ENCODE data around the gene SCAMP3.
"Not testable (repeated sequence)": the region's sequence is repeated elsewhere in the genome, so short reads cannot be mapped to it uniquely, and the experiment has no call there.

SCAMP3 gene
- total RNA-seq = 48.8 to 87.8 (median 71.9) reads per million in 4 experiments

DNA sequence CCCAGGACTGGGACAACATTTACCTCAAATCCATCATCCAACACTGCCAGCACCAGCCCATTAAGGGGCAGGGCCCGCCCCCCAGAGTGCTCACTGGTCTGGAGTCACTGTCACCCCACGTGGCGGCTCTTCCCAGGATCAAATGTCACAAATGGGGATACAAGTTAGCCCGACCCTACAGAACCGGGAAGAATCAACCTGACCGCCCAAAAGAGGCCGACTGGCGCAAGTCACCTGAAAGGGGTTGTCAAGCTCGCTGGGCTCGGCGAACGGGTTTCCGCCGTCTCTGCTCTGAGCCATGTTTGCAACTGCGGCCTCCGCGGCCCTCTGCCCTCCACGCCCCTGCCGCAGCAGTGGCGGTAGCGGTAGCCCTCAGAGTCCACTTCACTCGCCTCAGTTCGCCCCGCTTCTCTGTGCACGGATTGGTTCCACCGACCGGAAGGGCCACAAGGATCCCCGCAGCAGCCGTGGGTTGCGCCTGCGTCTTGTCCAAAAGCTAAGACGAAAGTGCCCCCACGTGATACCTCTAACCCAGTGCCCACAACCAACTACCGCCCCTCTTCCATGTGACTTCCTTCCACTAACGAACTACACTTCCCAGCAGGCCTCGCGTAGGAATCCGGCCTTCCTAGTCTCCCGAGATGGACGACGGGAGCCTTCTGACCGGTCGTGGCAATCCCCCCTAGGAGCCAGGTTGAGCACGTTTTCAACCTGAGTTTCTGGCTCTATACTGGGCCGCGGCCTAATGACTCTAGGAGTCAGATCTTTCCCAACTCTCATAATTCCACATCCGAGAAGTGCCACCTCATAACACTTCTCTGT, at the start of gene SCAMP3:
Gene SCAMP3, minus strand, starts transcription at position 509 of the 822 bp plus-strand sequence. Its CDS starts 209 bp downstream, at position 300.
- DNase-seq = peak; percentile 77

- peak; percentile 5 for DNase-seq
Measured at GRCh38 chr1:155309423-155310021, 47.4 kb upstream of the SCAMP3 start.

DNA sequence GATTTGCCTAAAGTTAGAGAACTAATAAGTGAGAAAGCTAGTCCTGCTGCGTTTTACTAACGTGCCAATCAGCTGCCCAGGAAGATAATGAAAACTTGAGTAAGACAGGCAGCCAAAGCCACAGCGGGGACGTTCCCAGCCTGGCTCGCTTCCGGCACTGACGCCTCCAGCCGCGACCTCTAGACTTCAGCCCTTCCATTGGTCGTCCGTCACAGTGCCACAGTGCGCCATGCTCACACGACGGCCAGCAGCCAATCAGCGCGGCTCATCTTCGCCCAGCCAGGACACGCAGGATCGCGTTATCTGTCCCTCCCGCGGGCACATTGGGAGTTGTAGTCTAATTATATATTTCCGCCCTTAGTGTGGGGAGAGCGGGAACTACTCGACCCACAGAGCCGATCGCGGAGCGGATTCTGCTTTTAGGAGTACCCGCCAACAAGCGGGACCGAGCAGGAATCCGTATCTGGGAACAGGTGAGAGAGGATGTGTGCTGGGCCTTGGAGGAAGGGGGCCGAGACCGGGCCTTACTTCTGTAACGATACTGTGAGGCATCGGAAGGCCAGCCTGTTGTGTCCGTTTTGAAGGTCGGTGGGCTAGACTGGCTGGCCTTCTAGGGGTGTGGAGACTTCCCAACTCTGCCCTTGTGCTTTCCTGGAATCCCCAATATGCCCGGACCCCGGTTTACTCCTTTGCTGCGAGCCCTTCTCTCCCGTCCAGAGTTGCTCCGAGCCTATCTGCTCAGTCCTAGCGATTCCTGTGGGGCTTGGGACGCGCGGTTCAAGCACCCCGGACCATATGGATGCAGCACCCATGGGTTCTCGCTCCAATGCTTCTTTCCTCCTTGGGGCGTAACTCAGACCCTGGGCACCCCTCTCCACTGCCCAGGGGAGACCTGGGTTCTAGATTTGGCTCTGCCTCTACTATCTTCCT, 46.6 kb upstream of the SCAMP3 start, which contains the start of gene FDPS:
Gene FDPS, plus strand, starts transcription at position 374 of the 930 bp plus-strand sequence. CDS start 924 bp downstream, outside the sequence.
- DNase-seq = peak; percentile 93

DNA sequence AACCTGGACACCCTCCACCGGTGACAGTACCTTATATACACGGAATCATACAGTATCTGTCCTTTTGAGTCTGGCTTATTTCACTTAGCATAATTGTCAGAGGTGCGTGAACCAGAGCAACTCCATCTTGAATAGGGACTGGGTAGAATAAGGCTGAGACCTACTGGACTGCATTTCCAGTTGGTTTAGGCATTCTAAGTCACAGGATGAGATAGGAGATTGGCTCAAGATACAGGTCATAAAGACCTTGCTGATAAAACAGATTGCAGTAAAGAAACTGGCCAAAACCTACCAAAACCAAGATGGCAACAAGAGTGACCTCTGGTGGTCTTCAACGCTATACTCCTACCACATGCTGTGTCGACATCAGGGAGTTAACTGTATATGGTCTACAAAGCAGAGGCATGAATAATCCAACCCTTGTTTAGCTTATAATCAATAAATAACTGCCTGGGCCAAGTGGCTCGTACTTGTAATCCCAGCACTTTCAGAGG, 45.1 kb upstream of the SCAMP3 start:
- no peak for DNase-seq

- DNase-seq = no peak
Measured at GRCh38 chr1:155305881-155306391, 43.8 kb upstream of the SCAMP3 start.

DNA sequence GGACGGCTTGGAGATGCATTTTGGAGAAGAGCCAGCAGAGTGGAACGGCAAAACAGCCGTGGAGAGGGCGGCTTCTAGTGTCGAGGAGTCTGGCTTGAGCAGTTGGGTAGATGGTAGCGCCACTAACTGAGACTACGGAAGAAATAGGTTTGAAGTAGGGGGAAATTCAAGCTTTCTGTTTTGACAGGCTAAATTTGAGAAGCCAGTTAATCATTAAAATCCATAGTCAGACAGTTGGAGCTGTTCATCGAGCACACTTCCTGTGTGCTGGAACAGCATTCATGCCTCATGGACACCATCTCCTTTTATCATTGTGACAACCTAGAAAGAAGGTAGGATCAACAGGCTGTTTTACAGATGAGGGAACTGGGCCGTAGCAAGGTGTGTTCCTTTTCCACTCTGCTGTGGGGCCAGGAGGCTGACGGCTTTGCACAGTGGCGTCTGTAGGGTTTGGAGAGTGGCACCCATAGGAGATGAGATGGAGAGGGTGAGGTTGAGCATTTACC, 42.5 kb upstream of the SCAMP3 start:
- DNase-seq = no peak

GRCh38 chr1:155301342-155301841, 39.2 kb upstream of the SCAMP3 start, which contains the start of gene PKLR:
PKLR (minus strand) TSS chr1:155301438; CDS start chr1:155301395, 43 bp downstream.
- no peak for DNase-seq

GRCh38 chr1:155300553-155301329, 38.6 kb upstream of the SCAMP3 start:
- DNase-seq = no peak

- DNase-seq = no peak
Measured at GRCh38 chr1:155300024-155300423, 37.9 kb upstream of the SCAMP3 start.

- no peak for DNase-seq
Measured at GRCh38 chr1:155297384-155297783, 35.2 kb upstream of the SCAMP3 start.

- DNase-seq = no peak
Measured at GRCh38 chr1:155296661-155297060, 34.5 kb upstream of the SCAMP3 start.

DNA sequence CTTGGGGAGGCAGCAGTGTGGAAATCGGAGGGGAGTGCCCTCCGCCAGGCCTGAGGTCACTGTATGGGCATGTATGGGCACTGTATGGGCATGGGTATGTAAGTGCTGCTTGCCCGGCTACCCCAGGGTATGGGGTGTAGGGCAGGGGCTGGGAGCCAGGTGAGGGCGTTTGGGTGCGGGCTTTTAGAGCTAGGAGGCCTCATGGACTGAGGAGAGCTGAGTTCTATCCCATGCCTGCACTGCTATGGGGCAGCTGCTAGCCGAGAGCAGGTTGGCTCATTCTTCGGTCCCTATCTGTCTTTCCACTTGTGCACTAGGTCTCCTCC, 33.7 kb upstream of the SCAMP3 start:
- no peak for DNase-seq

DNA sequence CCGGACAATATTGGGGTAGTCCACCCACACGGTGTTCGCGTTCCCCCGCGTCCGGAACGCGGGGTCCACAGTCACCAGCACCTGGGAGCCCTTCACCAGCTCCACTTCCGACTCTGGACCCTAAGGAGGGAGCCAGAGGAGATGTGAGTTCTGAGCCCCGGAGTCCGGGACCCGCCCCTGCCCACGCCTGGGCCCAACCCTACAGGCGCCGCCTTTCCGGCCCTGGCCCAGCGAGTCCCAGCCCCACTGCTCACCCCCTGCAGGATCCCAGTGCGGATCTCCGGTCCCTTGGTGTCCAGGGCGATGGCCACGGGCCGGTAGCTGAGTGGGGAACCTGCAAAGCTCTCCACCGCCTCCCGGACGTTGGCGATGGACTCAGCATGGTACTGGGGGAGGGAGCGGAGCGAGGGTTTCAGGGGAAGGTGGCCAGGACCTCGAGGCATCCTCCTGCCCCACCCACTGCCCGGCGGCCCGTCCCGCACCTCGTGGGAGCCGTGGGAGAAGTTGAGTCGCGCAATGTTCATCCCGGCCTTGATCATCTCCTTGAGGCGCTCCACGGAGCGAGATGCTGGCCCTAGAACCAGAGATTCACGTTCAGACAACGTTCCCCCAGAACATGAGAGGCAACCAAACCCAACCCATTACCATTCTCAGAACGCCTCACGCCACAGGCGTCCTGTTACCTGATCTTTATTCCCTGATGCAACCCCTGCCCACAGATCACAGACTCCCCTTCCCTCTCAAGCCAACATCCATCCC, 33.2 kb upstream of the SCAMP3 start:
- no peak for DNase-seq

GRCh38 chr1:155294520-155295182, 32.5 kb upstream of the SCAMP3 start:
- no peak for DNase-seq

DNA sequence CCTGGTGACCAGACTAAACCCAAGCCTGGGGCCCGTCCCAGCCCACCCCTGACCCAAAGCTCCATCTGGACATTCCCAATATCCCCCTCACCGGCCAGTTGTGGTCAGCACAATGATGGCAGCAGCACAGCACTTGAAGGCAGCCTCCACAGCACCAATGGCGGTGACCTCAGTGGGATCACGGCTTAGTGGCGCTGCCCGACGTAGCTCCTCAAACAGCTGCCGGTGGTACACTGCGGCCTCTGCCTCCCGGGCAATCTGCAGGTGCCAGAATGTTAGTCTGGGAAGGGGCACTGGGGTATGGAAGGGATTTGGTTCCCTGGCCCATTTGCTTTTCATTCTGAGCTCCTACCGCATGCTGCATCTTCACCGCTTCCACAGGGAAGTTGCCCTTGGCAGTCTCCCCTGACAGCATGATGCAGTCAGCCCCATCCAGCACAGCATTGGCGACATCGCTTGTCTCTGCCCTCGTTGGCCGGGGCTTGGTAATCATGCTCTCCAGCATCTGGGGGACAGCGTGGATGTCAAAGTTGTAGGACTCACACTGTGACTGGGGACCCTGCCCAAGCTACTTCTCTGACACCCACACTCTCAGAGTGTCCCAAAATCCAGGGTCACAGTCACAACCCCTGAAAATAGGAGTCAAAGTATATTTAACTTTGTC, 31.1 kb upstream of the SCAMP3 start:
- no peak for DNase-seq

GRCh38 chr1:155291006-155291405, 28.8 kb upstream of the SCAMP3 start:
- DNase-seq = not testable (repeated sequence)

DNA sequence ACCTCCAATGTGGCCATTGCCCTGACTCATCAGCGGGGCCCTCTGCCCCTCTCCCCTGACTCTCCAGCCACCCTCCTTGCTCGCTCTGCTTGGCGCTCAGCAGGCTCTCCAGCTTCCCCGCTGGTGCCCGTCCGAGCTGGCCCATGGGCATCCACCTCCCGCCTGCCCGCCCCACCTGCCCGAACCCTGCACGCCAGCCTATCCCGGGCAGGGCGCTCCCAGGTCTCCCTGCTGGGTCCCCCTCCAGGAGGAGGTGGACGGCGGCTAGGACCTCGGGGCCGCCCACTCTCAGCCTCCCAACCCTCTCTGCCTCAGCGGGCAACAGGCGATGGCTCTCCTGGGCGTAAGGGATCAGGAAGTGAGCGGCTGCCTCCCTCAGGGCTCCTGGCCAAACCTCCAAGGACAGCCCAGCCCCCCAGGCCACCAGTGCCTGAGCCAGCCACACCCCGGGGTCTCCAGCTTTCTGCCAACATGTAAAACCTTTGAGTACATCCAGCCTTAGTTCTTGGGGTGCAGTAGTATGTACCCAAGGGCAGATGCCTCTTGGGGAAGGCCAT, 25.9 kb upstream of the SCAMP3 start:
- no peak for DNase-seq

- DNase-seq = no peak
Measured at GRCh38 chr1:155286544-155286943, 24.4 kb upstream of the SCAMP3 start.

- DNase-seq = no peak
Measured at GRCh38 chr1:155285631-155286044, 23.5 kb upstream of the SCAMP3 start.

Measured in effector CD8-positive, alpha-beta T cell (primary cell).